ENCODE measurements around the gene NEURL2.
"Not testable (repeated sequence)": the region's sequence is repeated elsewhere in the genome, so short reads cannot be mapped to it uniquely, and the experiment has no call there.

NEURL2 gene

GRCh38 chr20:45902199-45902701, 11.2 kb upstream of the NEURL2 start:
- Histone ChIP-seq H3K9me3 (no peaks in the 10 kb centered on the region), H3K4me3 (ENCODE audit: low read depth, low read length) (no peak overlapping the region), H3K27me3 (no peaks in the 10 kb centered on the region), H3K4me1 (no peaks in the 10 kb centered on the region), H3K36me3 (peaks cover 17% of the 10 kb centered on the region)
- DNase-seq: no peak
- TF ChIP-seq CTCF (IDR thresholded peaks at IDR 0.05; ENCODE audit: low read depth, low read length): no peak

GRCh38 chr20:45901332-45901731, 10.3 kb upstream of the NEURL2 start:
- H3K9me3 ChIP-seq; H3K4me1 ChIP-seq; H3K4me3 ChIP-seq (ENCODE audit: low read depth, low read length); H3K27me3 ChIP-seq; DNase-seq: not testable (repeated sequence)
- H3K36me3 ChIP-seq: peaks cover 26% of the 10 kb centered on the region

- no peak for TF ChIP-seq CTCF (IDR thresholded peaks at IDR 0.05; ENCODE audit: low read depth, low read length)
- Histone ChIP-seq H3K4me1 (no peaks in the 10 kb centered on the region), H3K36me3 (peaks cover 32% of the 10 kb centered on the region), H3K4me3 (ENCODE audit: low read depth, low read length) (no peak overlapping the region), H3K27me3 (no peaks in the 10 kb centered on the region), H3K9me3 (no peaks in the 10 kb centered on the region)
- no peak for DNase-seq
Observed at GRCh38 chr20:45899046-45899835, 8.2 kb upstream of the NEURL2 start.

GRCh38 chr20:45898285-45898684, 7.3 kb upstream of the NEURL2 start:
- H3K36me3 ChIP-seq: peaks cover 28% of the 10 kb centered on the region

GRCh38 chr20:45897692-45898091, 6.7 kb upstream of the NEURL2 start:
- Histone ChIP-seq H3K36me3 (peaks cover 32% of the 10 kb centered on the region), H3K4me3 (ENCODE audit: low read depth, low read length) (no peak overlapping the region), H3K9me3 (no peaks in the 10 kb centered on the region), H3K27me3 (no peaks in the 10 kb centered on the region), H3K4me1 (no peaks in the 10 kb centered on the region)
- no peak for DNase-seq
- no peak for TF ChIP-seq CTCF (IDR thresholded peaks at IDR 0.05; ENCODE audit: low read depth, low read length)

More at GRCh38 chr20:45898285-45898684, 7.3 kb upstream of the NEURL2 start:
- DNase-seq: no peak
- Histone ChIP-seq H3K4me3 (ENCODE audit: low read depth, low read length) (no peak overlapping the region), H3K9me3 (no peaks in the 10 kb centered on the region), H3K27me3 (no peaks in the 10 kb centered on the region), H3K4me1 (no peaks in the 10 kb centered on the region)
- no peak for TF ChIP-seq CTCF (IDR thresholded peaks at IDR 0.05; ENCODE audit: low read depth, low read length)

GRCh38 chr20:45897289-45897688, 6.3 kb upstream of the NEURL2 start:
- DNase-seq: no peak
- no peak for TF ChIP-seq CTCF (IDR thresholded peaks at IDR 0.05; ENCODE audit: low read depth, low read length)
- H3K27me3 ChIP-seq: no peaks in the 10 kb centered on the region
- H3K36me3 ChIP-seq: peaks cover 35% of the 10 kb centered on the region
- no peaks in the 10 kb centered on the region for H3K9me3 ChIP-seq
- no peaks in the 10 kb centered on the region for H3K4me1 ChIP-seq
- no peak overlapping the region for H3K4me3 ChIP-seq (ENCODE audit: low read depth, low read length)

Measured in BE2C (cell line).